Measurements from ENCODE around the gene SLC6A3.
"Not testable (repeated sequence)": the region's sequence is repeated elsewhere in the genome, so short reads cannot be mapped to it uniquely, and the experiment has no call there.

The SLC6A3 gene

GRCh38 chr5:1368236-1368635 is 77.0 kb downstream of the SLC6A3 start:
- DNase-seq (ENCODE audit: low spot score) = no peak

GRCh38 chr5:1367149-1367548 is 78.1 kb downstream of the SLC6A3 start:
- no peak for DNase-seq (ENCODE audit: low spot score)

GRCh38 chr5:1366514-1366913 is 78.7 kb downstream of the SLC6A3 start:
- no peak for DNase-seq (ENCODE audit: low spot score)

- DNase-seq (ENCODE audit: low spot score) = no peak
Observed at GRCh38 chr5:1364211-1364610, 81.0 kb downstream of the SLC6A3 start.

- DNase-seq (ENCODE audit: low spot score) = no peak
Observed at GRCh38 chr5:1363581-1363980, 81.7 kb downstream of the SLC6A3 start.

- DNase-seq (ENCODE audit: low spot score) = no peak
Observed at GRCh38 chr5:1363160-1363559, 82.1 kb downstream of the SLC6A3 start.

GRCh38 chr5:1362242-1363015 is 82.8 kb downstream of the SLC6A3 start:
- no peak for DNase-seq (ENCODE audit: low spot score)

- no peak for DNase-seq (ENCODE audit: low spot score)
Observed at GRCh38 chr5:1360861-1361260, 84.4 kb downstream of the SLC6A3 start.

- not testable (repeated sequence) for DNase-seq (ENCODE audit: low spot score)
Observed at GRCh38 chr5:1360367-1360766, 84.9 kb downstream of the SLC6A3 start.

GRCh38 chr5:1359713-1360112 is 85.5 kb downstream of the SLC6A3 start:
- no peak for DNase-seq (ENCODE audit: low spot score)

- no peak for DNase-seq (ENCODE audit: low spot score)
Observed at GRCh38 chr5:1359031-1359645, 86.1 kb downstream of the SLC6A3 start.

- no peak for DNase-seq (ENCODE audit: low spot score)
Observed at GRCh38 chr5:1358726-1359025, 86.6 kb downstream of the SLC6A3 start.

GRCh38 chr5:1357946-1358725 is 87.1 kb downstream of the SLC6A3 start:
- DNase-seq (ENCODE audit: low spot score) = no peak

GRCh38 chr5:1356873-1357787 is 88.1 kb downstream of the SLC6A3 start:
- no peak for DNase-seq (ENCODE audit: low spot score)

- no peak for DNase-seq (ENCODE audit: low spot score)
Observed at GRCh38 chr5:1354576-1354975, 90.7 kb downstream of the SLC6A3 start.

- DNase-seq (ENCODE audit: low spot score) = no peak
Observed at GRCh38 chr5:1352231-1353219, 92.7 kb downstream of the SLC6A3 start.

- DNase-seq (ENCODE audit: low spot score) = no peak
Observed at GRCh38 chr5:1351156-1351555, 94.1 kb downstream of the SLC6A3 start.

GRCh38 chr5:1349246-1349645 is 96.0 kb downstream of the SLC6A3 start:
- peak; percentile 9 for DNase-seq (ENCODE audit: low spot score)

- no peak for DNase-seq (ENCODE audit: low spot score)
Observed at GRCh38 chr5:1348986-1349245, 96.3 kb downstream of the SLC6A3 start.

- no peak for DNase-seq (ENCODE audit: low spot score)
Observed at GRCh38 chr5:1347571-1347970, 97.7 kb downstream of the SLC6A3 start.
